HepG2 (cell line): ENCODE measurements around the gene STXBP2. TPM values are rescaled to one million over a fixed set of nuclear protein-coding genes. Genes with fewer than 3 reads are reported as not detected.
A peak's percentile ranks its signal among the peaks of the same experiment; 100 is the strongest.

Experiments
- GATAD2A ChIP-seq: IDR thresholded peaks from 2 replicates; pipeline ENCODE4 v1.6.1; 2016
- GLMP ChIP-seq: sonication (generic); formaldehyde crosslinking; IDR thresholded peaks from 2 replicates; pipeline ENCODE4 v1.9.0; 2021; ENCODE audit warnings: missing genetic modification reagents, mild to moderate bottlenecking, borderline replicate concordance
- GPN1 ChIP-seq: sonication (generic); formaldehyde crosslinking; IDR thresholded peaks from 2 replicates; pipeline ENCODE4 v1.5.1; 2020; ENCODE audit warnings: missing genetic modification reagents, borderline replicate concordance
- IRX3 ChIP-seq: sonication (generic); formaldehyde crosslinking; IDR thresholded peaks from 2 replicates; pipeline ENCODE4 v1.8.1; 2023; ENCODE audit warnings: mild to moderate bottlenecking, low read depth, missing genetic modification reagents, borderline replicate concordance
- ISX ChIP-seq: sonication (generic); formaldehyde crosslinking; conservative IDR thresholded peaks from 2 replicates; pipeline ENCODE4 v1.5.0; 2020; ENCODE audit warnings: missing genetic modification reagents
- KLF16 ChIP-seq, 2 experiments: sonication (generic) in 1 of 2; formaldehyde crosslinking in 1 of 2; IDR thresholded peaks; 2 replicates each; pipeline versions ENCODE4 v1.6.1 to v1.8.0; 2016 to 2023; ENCODE audit warnings: missing genetic modification reagents in 2 of 2, missing compliant biosample characterization in 1 of 2
- POLR2AphosphoS5 ChIP-seq: IDR thresholded peaks from 2 replicates; pipeline ENCODE4 v1.6.1; 2012; ENCODE audit warnings: low read depth, low read length
- SETDB1 ChIP-seq: sonication (generic); formaldehyde crosslinking; IDR thresholded peaks from 2 replicates; pipeline ENCODE4 v1.5.1; 2020; ENCODE audit warnings: missing genetic modification reagents, mild to moderate bottlenecking, borderline replicate concordance
- SMYD3 ChIP-seq: sonication (generic); formaldehyde crosslinking; IDR thresholded peaks from 2 replicates; pipeline ENCODE4 v1.8.1; 2023; ENCODE audit warnings: mild to moderate bottlenecking, missing genetic modification reagents
- SP140L ChIP-seq: sonication (generic); formaldehyde crosslinking; IDR thresholded peaks from 2 replicates; pipeline ENCODE4 v1.4.0; 2020; ENCODE audit warnings: missing genetic modification reagents, borderline replicate concordance
- ZBED4 ChIP-seq: sonication (generic); formaldehyde crosslinking; IDR thresholded peaks from 2 replicates; pipeline ENCODE4 v1.4.0; 2020; ENCODE audit warnings: missing genetic modification reagents, borderline replicate concordance
- ZBTB37 ChIP-seq: sonication (generic); formaldehyde crosslinking; IDR thresholded peaks from 2 replicates; pipeline ENCODE4 v1.4.0; 2020; ENCODE audit warnings: mild to moderate bottlenecking, missing genetic modification reagents
- ZNF280D ChIP-seq: sonication (generic); formaldehyde crosslinking; IDR thresholded peaks from 2 replicates; pipeline ENCODE4 v1.5.1; 2020; ENCODE audit warnings: mild to moderate bottlenecking, missing genetic modification reagents
- ZNF337 ChIP-seq: sonication (generic); formaldehyde crosslinking; IDR thresholded peaks from 2 replicates; pipeline ENCODE4 v1.5.1; 2020; ENCODE audit warnings: missing genetic modification reagents, low read depth, mild to moderate bottlenecking, borderline replicate concordance
- ZNF382 ChIP-seq: sonication (generic); formaldehyde crosslinking; IDR thresholded peaks from 2 replicates; pipeline ENCODE4 v1.5.0; 2020; ENCODE audit warnings: missing genetic modification reagents, mild to moderate bottlenecking, borderline replicate concordance
- ZNF460 ChIP-seq: sonication (generic); formaldehyde crosslinking; IDR thresholded peaks from 2 replicates; pipeline ENCODE4 v1.5.1; 2020; ENCODE audit warnings: missing genetic modification reagents, mild to moderate bottlenecking, borderline replicate concordance
- ZNF746 ChIP-seq: sonication (generic); formaldehyde crosslinking; IDR thresholded peaks from 2 replicates; pipeline ENCODE4 v1.8.0; 2022; ENCODE audit warnings: mild to moderate bottlenecking, missing genetic modification reagents
- ZNF816 ChIP-seq: sonication (generic); formaldehyde crosslinking; IDR thresholded peaks from 2 replicates; pipeline ENCODE4 v1.8.0; 2022; ENCODE audit warnings: missing genetic modification reagents, mild to moderate bottlenecking, borderline replicate concordance
- ZSCAN30 ChIP-seq: sonication (generic); formaldehyde crosslinking; IDR thresholded peaks from 2 replicates; pipeline ENCODE4 v1.5.0; 2020; ENCODE audit warnings: mild to moderate bottlenecking, missing genetic modification reagents
- ZSCAN31 ChIP-seq: sonication (generic); formaldehyde crosslinking; IDR thresholded peaks from 2 replicates; pipeline ENCODE4 v1.5.0; 2020; ENCODE audit warnings: low read depth, mild to moderate bottlenecking, missing genetic modification reagents
- polyA plus RNA-seq, 8 experiments: library from polyadenylated mRNA; depleted of rRNA in 3 of 8; stranded (reverse) in 7 of 8; unstranded in 1 of 8; fragments of >200 nt; fragmentation: Illumina TruSeq in 4 of 8; extraction: Trizol in 4 of 8; gene quantifications; 2 replicates each; pipeline versions ENCODE4 v1.2.1 to v1.2.3, GENCODE V29; 2011 to 2016; ENCODE audit warnings: low read depth in 4 of 8, missing spikeins in 1 of 8, mixed read lengths in 1 of 8; ENCODE audit not compliant: insufficient read depth in 1 of 8
- total RNA-seq, 5 experiments: library from RNA; depleted of rRNA; stranded (reverse); fragments of >200 nt; fragmentation: Illumina TruSeq; extraction: Trizol; gene quantifications; 2 replicates each; pipeline ENCODE4 v1.2.3, GENCODE V29; 2016; ENCODE audit warnings: low read depth in 1 of 5

The STXBP2 gene
- total and polyA plus RNA-seq, 2 of the 13 experiments (the other 11 are each of a cell fraction or from before 2014, with no cell fraction given), result 22.8 to 40.1 TPM

GRCh38 chr19:7652061-7652641 is 15.2 kb downstream of the STXBP2 start (continued):
- TF ChIP-seq ZBED4 (CRISPR knock-in tag) (peak; percentile 72), ZSCAN30 (no peak), GLMP (CRISPR knock-in tag) (no peak), ISX (CRISPR knock-in tag) (no peak), ZNF280D (no peak), ZNF746 (peak; percentile 40; the same call in 1 of the 2 replicates), GATAD2A (CRISPR knock-in tag) (peak; percentile 96), KLF16 (CRISPR knock-in tag; IDR thresholded peaks at IDR 0.05) (peak in 1 of 2 experiments; percentile 89; a peak in 2 of 4 replicates), ZNF460 (peak; percentile 70; the same call in 1 of the 2 replicates), ZSCAN31 (CRISPR knock-in tag) (peak; percentile 66; the same call in 1 of the 2 replicates), ZNF816 (CRISPR knock-in tag) (peak; percentile 93; the same call in 1 of the 2 replicates), GPN1 (CRISPR knock-in tag) (no peak), IRX3 (CRISPR knock-in tag) (0 out of 2 replicates have a peak, but pooled peaks have one; percentile 18), SP140L (0 out of 2 replicates have a peak, but pooled peaks have one; percentile 75), POLR2AphosphoS5 (no peak), SETDB1 (CRISPR knock-in tag) (no peak), ZNF337 (CRISPR knock-in tag) (no peak), SMYD3 (peak; percentile 64; the same call in 1 of the 2 replicates), ZNF382 (CRISPR knock-in tag) (no peak), ZBTB37 (CRISPR knock-in tag) (no peak)
